Left lung (tissue), 10 donors: ENCODE measurements around the gene CETN1. TPM values are rescaled to one million over a fixed set of nuclear protein-coding genes. Genes with fewer than 3 reads are reported as not detected.

ENCODE experiments used
- ATAC-seq: fragments of 200-7000 bp; cut with Tn5 transposase; one replicate; pipeline ENCODE4 v1.9.1; 2020; ENCODE audit warnings: moderate library complexity
- DNase-seq, 4 donors: peaks; one replicate each; pipeline ENCODE4 v3.0.0-alpha.2; 2013 to 2020
- H3K27ac ChIP-seq, 2 donors: fragments of 200-600 bp; sonication (generic) in 1 of 2; one replicate each; pipeline versions ENCODE4 v1.5.0 to v1.8.0; 2020 to 2021
- H3K27me3 ChIP-seq, 2 donors: fragments of 200-600 bp; sonication (generic) in 1 of 2; one replicate each; pipeline versions ENCODE4 v1.5.0 to v1.8.0; 2020 to 2021
- H3K36me3 ChIP-seq, 2 donors: fragments of 200-600 bp; sonication (generic) in 1 of 2; one replicate each; pipeline versions ENCODE4 v1.5.0 to v1.8.0; 2020 to 2021
- H3K4me1 ChIP-seq, 2 donors: fragments of 200-600 bp; one replicate each; pipeline ENCODE4 v1.8.0; 2021
- H3K4me3 ChIP-seq, 2 donors: fragments of 200-600 bp; sonication (generic) in 1 of 2; one replicate each; pipeline versions ENCODE4 v1.5.0 to v1.8.0; 2020 to 2021; ENCODE audit warnings: mild to moderate bottlenecking in 1 of 2
- H3K9me3 ChIP-seq, 2 donors: fragments of 200-600 bp; sonication (generic) in 1 of 2; one replicate each; pipeline versions ENCODE4 v1.5.0 to v1.8.0; 2020 to 2021
- intact Hi-C, 2 donors: fragments of 100-400 bp; cut with DNase I; formaldehyde crosslinking; loops; one replicate each; pipeline versions ENCODE4 v1.11.2 to v1.14.2; 2022
- polyA plus RNA-seq, 6 donors: library from polyadenylated mRNA; unstranded; fragments of 120-200 nt; gene quantifications; one replicate each; pipeline ENCODE4 v1.2.1, GENCODE V29; 2013; ENCODE audit not compliant: insufficient read length in 6 of 6
- total RNA-seq, 2 donors: library from RNA; stranded (reverse); fragmentation: NEBNext Ultra II Directional; extraction: Animal tissue kit (Norgen Biotek cat#: 25700); gene quantifications; one replicate each; pipeline ENCODE4 v1.2.1, GENCODE V29; 2021
- TF ChIP-seq, protein P1 (sequence below), 2 donors: fragments of 200-600 bp; sonication (generic) in 1 of 2; IDR thresholded peaks; one replicate each; pipeline versions ENCODE4 v1.5.0 to v1.8.0; 2021; ENCODE audit warnings: antibody characterized with exemption in 2 of 2
- donor health status: DM: no; HTN: yes; CAD: no.
- donor health status: DM: no; HTN: no; CAD: no.

The CETN1 gene
- total and polyA plus RNA-seq, 8 donors, result not detected

DNA sequence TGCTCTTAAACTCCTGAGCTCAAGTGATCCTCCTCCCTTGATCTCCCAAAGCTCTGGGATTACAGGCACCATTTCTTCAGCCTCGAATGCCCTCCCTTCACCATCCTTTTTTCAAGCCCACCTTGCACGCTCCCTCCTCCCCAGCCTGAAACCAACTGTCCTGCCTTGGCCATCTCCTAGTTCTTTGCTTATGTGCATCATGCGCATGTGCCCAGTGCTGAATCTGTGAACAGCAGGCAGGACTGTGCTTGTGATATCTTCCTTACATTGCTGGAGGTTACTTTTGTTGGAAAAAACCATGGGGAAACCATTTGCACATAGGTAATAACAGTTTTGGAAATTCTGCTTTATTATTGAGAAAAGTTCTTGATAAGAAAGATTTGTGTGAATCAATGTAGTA lies 30.2 kb upstream of the CETN1 start:
- DNase-seq (no peak), ATAC-seq (no peak)
- H3K4me1 ChIP-seq, result no peaks in the 10 kb centered on the region
- no peaks in the 10 kb centered on the region for H3K36me3 ChIP-seq
- no peaks in the 10 kb centered on the region for H3K27me3 ChIP-seq
- TF ChIP-seq, protein P1, sequence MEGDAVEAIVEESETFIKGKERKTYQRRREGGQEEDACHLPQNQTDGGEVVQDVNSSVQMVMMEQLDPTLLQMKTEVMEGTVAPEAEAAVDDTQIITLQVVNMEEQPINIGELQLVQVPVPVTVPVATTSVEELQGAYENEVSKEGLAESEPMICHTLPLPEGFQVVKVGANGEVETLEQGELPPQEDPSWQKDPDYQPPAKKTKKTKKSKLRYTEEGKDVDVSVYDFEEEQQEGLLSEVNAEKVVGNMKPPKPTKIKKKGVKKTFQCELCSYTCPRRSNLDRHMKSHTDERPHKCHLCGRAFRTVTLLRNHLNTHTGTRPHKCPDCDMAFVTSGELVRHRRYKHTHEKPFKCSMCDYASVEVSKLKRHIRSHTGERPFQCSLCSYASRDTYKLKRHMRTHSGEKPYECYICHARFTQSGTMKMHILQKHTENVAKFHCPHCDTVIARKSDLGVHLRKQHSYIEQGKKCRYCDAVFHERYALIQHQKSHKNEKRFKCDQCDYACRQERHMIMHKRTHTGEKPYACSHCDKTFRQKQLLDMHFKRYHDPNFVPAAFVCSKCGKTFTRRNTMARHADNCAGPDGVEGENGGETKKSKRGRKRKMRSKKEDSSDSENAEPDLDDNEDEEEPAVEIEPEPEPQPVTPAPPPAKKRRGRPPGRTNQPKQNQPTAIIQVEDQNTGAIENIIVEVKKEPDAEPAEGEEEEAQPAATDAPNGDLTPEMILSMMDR (IDR thresholded peaks at IDR 0.05), result no peak
- intact Hi-C loops, result no loop called here
- no peak overlapping the region for H3K27ac ChIP-seq
- H3K9me3 ChIP-seq, result no peaks in the 10 kb centered on the region
- no peak overlapping the region for H3K4me3 ChIP-seq

DNA sequence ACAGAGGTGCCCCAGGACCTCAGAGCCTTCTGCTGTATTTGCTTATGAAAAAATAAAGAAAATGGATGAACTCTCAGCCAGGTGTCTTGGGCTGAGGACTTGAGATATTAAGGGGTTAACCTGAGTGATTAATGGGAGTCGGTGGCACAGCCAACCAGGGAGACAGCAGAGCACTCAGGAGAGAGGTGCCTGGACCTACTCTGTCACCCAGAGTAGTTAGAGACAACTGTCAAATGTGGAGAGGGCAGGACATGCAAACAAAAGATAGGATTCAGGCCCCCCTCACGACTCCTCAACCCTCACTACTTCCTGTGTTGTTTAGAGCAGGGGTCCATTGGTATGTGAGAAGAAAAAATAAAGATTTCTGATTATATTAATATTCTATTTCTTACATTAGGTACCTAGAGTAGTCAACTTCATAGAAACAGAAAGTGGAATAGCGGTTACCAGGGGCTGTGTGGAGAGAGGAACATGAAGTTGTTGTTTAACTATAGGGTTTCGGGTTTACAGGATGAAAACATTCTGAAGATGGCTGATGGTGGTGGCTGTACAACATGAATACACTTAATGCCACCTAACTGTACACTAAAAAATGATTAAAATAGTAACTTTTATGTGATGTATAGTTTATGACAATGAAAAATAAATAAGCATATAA lies 28.6 kb upstream of the CETN1 start:
- Histone ChIP-seq H3K36me3 (no peaks in the 10 kb centered on the region), H3K4me3 (no peak overlapping the region), H3K4me1 (no peaks in the 10 kb centered on the region), H3K9me3 (no peaks in the 10 kb centered on the region), H3K27ac (no peak overlapping the region), H3K27me3 (no peaks in the 10 kb centered on the region)
- TF ChIP-seq, protein P1 (IDR thresholded peaks at IDR 0.05), result no peak
- DNase-seq (no peak), ATAC-seq (no peak)
- intact Hi-C loops, result no loop called here

DNA sequence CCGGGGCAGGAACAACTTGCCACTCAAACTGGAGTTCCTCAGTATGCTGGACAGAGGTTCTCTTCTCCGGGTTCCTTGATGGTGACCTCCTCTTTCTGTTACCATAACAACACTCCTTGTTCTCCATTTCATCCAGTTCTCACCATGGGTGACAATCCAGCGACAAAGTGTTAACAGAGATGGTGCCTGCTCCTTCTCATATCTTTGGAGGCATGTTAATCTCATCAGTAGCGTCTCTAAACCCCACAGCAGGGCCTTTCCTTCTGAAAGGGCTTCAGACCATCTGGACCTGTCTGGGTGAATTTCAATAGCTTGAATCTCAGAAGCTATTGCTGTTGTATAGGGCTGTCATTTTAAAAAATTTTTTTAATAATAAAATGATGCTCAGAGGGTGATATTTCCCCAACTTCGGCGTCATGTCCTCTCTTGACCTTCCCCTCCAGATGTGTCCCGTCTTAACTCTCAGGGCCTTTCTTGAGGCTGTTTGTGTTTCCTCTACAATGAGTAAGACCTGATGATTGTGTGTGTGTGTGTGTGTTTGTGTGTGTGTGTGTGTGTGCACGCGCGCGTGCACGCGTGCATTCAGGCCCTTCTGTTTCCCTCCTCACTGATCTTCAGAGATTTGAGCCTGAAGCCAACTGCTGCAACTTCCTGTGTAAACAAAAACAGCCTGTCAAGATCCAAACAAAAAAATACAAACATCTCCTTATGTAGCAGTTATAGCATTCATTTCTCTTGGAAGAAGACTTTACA lies 24.3 kb upstream of the CETN1 start:
- Histone ChIP-seq H3K4me3 (no peak overlapping the region), H3K36me3 (no peaks in the 10 kb centered on the region), H3K4me1 (no peaks in the 10 kb centered on the region), H3K9me3 (no peaks in the 10 kb centered on the region), H3K27me3 (no peaks in the 10 kb centered on the region), H3K27ac (no peak overlapping the region)
- ATAC-seq, result no peak
- intact Hi-C loops, result no loop called here
- TF ChIP-seq, protein P1 (IDR thresholded peaks at IDR 0.05), result no peak
- DNase-seq, result no peak

DNA sequence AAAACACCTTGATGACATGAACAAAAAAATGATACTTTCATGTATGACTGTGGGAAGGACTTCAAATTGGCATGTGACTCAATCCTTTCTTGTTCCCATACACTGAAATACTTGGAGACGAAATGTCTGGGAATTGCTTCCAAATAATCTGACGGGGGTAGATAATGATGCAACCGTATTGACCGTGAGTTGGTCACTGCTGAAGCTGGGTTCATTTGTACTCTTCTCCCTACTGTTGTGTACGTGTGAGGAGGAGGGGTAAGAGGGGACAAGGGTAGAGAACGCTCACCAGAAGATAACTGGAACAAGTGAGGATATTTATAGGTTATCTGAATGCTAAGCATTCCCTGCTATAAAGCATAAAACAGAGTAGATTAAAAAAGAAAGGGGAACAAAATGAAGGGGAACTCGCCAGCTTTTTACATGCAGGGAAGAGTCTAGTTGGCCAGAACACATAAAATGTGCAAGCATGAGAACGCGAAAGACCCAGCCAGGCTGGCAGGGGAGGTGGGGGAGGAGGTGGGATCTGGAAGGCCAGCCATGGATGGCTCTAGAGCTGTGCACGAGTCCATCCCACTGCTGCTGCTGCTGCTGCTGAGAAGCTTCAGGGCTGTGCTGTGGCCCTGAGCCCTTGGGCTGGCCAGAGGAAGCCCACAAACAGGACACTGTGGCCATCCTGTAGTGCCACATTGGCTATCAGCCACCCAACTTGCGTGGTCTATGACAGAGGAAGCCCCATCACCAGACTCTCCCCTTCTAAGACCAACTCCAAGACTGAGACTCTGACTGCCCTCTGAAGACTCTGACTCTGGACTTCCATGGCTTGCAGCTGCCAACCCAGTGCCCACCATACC lies 15.2 kb upstream of the CETN1 start:
- DNase-seq (no peak), ATAC-seq (no peak)
- H3K27me3 ChIP-seq, result no peaks in the 10 kb centered on the region
- no peak overlapping the region for H3K4me3 ChIP-seq
- H3K4me1 ChIP-seq, result no peaks in the 10 kb centered on the region
- H3K27ac ChIP-seq, result no peak overlapping the region
- H3K9me3 ChIP-seq, result no peaks in the 10 kb centered on the region
- intact Hi-C loops, result no loop called here
- TF ChIP-seq, protein P1 (IDR thresholded peaks at IDR 0.05), result no peak
- no peaks in the 10 kb centered on the region for H3K36me3 ChIP-seq

DNA sequence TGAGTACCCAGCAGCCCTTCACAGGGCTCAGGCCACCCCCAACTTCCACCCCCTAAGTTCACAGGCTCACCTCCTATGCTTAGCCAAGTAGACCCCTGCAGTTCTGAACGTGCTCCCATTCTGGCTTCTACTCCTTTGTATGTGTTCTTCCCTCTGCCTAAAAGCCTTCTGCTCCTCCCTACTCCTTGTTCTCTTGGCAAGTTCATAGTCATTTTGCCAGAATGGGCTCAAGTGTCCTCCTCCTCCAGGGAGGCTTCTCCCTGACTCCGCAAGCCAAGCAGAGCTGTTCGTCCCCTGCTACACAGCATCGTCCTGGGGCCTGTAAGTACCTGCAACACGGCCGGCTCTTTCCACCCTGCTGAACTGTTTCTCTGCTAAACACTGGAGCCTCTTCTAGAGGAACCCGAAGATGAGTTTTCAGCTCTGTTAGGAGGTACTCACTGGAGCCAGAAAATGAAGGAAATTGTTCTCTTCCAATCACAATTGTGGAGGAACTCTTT lies 14.6 kb upstream of the CETN1 start:
- Histone ChIP-seq H3K9me3 (no peaks in the 10 kb centered on the region), H3K27ac (no peak overlapping the region), H3K27me3 (no peaks in the 10 kb centered on the region), H3K36me3 (no peaks in the 10 kb centered on the region), H3K4me3 (no peak overlapping the region), H3K4me1 (no peaks in the 10 kb centered on the region)
- TF ChIP-seq, protein P1 (IDR thresholded peaks at IDR 0.05), result no peak
- intact Hi-C loops, result no loop called here
- ATAC-seq (no peak), DNase-seq (no peak)
